Measurements from ENCODE around the gene SLC2A13.

SLC2A13 gene

DNA sequence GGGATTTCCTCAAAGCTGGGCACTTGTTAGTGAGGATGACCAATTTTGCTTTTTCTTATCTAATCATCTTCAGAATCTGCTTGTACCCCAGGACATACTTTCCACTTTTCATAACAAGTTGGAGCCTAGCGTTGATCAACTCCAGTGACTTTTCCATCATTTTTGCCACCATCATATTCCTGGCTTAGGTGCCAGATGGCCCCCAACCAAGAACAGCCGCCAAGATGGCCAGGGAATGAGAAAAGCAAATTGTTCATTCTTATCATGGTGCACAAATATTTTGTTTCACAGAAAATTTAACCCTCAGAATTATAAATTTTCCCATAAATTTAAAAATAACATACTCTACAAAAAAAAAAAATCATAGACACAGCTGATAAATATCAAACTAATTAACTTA, 37.5 kb downstream of the SLC2A13 start:
- no peak for DNase-seq (ENCODE audit: low read depth)
- H3K4me3 ChIP-seq (ENCODE audit: low read depth, low read length): no peak overlapping the region
- in situ Hi-C loops (cut with HindIII; ENCODE audit: low sequenced_read_pairs): no loop called here
- TF ChIP-seq, protein P1, sequence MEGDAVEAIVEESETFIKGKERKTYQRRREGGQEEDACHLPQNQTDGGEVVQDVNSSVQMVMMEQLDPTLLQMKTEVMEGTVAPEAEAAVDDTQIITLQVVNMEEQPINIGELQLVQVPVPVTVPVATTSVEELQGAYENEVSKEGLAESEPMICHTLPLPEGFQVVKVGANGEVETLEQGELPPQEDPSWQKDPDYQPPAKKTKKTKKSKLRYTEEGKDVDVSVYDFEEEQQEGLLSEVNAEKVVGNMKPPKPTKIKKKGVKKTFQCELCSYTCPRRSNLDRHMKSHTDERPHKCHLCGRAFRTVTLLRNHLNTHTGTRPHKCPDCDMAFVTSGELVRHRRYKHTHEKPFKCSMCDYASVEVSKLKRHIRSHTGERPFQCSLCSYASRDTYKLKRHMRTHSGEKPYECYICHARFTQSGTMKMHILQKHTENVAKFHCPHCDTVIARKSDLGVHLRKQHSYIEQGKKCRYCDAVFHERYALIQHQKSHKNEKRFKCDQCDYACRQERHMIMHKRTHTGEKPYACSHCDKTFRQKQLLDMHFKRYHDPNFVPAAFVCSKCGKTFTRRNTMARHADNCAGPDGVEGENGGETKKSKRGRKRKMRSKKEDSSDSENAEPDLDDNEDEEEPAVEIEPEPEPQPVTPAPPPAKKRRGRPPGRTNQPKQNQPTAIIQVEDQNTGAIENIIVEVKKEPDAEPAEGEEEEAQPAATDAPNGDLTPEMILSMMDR (IDR thresholded peaks at IDR 0.05; ENCODE audit: low read depth, low read length, missing control alignments): no peak

DNA sequence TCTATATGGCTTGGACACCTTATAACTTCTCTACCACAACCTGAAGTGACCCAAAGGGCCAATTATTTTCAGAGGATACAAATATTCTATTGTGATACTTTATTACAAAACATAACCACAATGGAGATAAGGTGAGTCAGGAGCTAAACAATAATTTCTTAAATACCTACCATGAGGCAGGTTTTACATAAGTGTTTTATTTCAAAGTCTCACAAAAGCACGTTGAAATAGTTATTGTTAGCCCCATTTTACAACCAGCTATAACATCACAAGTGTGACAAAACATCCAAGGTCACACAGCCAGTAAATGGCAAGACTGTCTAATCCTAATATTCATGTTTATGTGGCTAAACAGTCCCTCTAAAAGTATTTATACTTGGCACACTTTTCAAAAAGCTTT, 40.2 kb downstream of the SLC2A13 start:
- no peak overlapping the region for H3K4me3 ChIP-seq (ENCODE audit: low read depth, low read length)
- DNase-seq (ENCODE audit: low read depth): no peak
- TF ChIP-seq, protein P1 (IDR thresholded peaks at IDR 0.05; ENCODE audit: low read depth, low read length, missing control alignments): no peak
- in situ Hi-C loops (cut with HindIII; ENCODE audit: low sequenced_read_pairs): no loop called here

DNA sequence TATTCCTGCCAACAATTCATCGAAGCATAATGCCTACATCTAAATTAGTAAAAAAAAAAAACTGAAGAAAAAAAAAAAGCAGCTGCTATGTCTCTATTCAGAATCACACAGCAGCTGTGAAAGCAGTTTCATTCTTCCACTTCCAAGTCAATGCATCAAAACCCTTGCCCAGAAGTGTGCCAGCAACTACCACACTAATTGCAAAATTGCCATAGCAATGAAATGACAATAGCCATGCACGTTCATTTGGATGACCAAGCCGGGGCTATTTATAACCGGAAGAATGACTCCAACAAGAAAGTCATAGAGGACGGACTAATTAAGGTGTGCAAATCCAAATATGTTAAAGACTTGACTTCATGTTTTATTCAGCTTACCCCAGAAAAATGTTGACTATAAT, 42.5 kb downstream of the SLC2A13 start:
- DNase-seq (ENCODE audit: low read depth): no peak
- TF ChIP-seq, protein P1 (IDR thresholded peaks at IDR 0.05; ENCODE audit: low read depth, low read length, missing control alignments): no peak
- in situ Hi-C loops (cut with HindIII; ENCODE audit: low sequenced_read_pairs): no loop called here
- no peak overlapping the region for H3K4me3 ChIP-seq (ENCODE audit: low read depth, low read length)

DNA sequence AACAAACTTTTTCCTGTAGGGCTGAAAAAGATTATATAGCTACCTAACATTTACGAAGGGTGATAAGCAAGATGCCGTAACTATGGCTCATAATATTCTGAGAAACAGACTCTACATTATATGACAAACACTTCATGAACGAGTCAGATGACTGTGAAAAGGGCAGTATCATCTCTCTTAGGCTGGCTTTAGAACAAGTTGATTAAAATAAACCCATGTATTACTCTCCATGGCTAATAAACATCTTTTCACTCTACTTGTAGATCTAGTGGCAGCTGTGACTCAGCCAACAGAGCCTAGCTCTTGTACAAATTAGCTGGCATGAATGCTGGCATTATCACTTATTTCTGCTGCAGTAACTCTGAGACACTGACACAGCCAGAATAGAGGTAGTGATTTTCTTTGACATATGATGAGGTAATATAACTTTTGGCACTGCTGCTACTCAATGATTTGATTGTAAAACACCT, 47.1 kb downstream of the SLC2A13 start:
- TF ChIP-seq, protein P1 (IDR thresholded peaks at IDR 0.05; ENCODE audit: low read depth, low read length, missing control alignments): no peak
- no peak overlapping the region for H3K4me3 ChIP-seq (ENCODE audit: low read depth, low read length)
- DNase-seq (ENCODE audit: low read depth): no peak
- in situ Hi-C loops (cut with HindIII; ENCODE audit: low sequenced_read_pairs): no loop called here

DNA sequence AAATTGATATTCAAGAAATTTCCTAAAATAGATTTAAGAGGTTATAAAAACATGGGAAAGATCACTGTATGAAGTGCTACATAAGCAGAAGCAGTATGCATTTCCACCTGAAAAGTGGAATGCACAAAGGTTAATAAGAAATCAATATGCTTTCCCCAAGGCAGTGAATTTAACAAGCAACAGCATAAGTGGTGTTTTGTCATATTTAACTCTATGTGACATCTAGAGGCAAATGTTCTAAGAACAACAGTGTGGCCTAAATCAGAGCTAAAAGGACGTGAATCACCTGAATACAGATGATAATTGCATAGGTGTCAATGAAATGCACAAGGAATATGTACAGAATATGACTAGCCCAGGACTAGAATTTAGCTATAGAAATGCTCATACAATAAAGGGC, 49.5 kb downstream of the SLC2A13 start:
- in situ Hi-C loops (cut with HindIII; ENCODE audit: low sequenced_read_pairs): no loop called here
- DNase-seq (ENCODE audit: low read depth): no peak
- no peak overlapping the region for H3K4me3 ChIP-seq (ENCODE audit: low read depth, low read length)
- TF ChIP-seq, protein P1 (IDR thresholded peaks at IDR 0.05; ENCODE audit: low read depth, low read length, missing control alignments): no peak

DNA sequence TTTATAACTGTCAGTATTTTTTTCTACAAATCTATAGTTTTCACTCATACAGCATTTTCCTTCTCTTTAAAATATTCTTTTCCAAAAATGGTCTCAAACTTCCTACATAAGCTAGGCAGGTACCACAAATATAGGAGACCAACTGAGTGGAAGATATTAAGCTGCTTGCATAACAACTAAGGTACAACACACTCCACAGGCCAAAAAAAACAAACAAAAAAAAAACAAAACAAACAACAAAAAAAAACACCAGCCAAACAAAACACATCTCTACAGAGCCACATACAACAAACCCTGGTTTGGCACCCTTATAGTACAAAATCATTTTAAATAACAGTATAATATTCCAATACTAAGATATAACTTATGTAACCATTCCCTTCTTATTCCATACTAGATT, 50.1 kb downstream of the SLC2A13 start:
- TF ChIP-seq, protein P1 (IDR thresholded peaks at IDR 0.05; ENCODE audit: low read depth, low read length, missing control alignments): no peak
- no peak overlapping the region for H3K4me3 ChIP-seq (ENCODE audit: low read depth, low read length)
- in situ Hi-C loops (cut with HindIII; ENCODE audit: low sequenced_read_pairs): no loop called here
- DNase-seq (ENCODE audit: low read depth): no peak

DNA sequence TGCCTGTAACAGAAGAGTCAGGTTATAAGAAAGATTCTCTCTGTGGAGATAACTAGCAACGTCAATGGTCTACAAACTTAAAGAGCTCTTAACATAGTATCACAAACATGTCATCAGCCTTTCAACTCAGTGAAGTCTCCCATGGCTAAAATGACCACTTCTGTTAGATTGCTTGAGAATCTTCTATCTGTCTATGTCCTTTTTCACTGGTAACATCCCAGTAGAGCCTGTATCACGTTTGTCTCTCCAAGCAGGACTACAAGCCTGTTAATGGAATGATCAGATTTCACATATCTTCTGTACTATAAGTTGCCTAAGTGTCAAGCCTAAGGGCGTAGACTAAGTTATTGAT, 50.7 kb downstream of the SLC2A13 start:
- TF ChIP-seq, protein P1 (IDR thresholded peaks at IDR 0.05; ENCODE audit: low read depth, low read length, missing control alignments): no peak
- in situ Hi-C loops (cut with HindIII; ENCODE audit: low sequenced_read_pairs): no loop called here
- no peak overlapping the region for H3K4me3 ChIP-seq (ENCODE audit: low read depth, low read length)
- DNase-seq (ENCODE audit: low read depth): no peak

Measured in astrocyte of the cerebellum (primary cell).